ENCODE measurements around the gene AP1S1. TPM values are rescaled to one million over a fixed set of nuclear protein-coding genes. Genes with fewer than 3 reads are reported as not detected.

AP1S1 gene
- total and polyA plus RNA-seq, 2 of the 13 experiments (the other 11 are each of a cell fraction or from before 2014, with no cell fraction given), result 57.5 to 68.1 TPM

GRCh38 chr7:101165075-101165957 is 11.0 kb downstream of the AP1S1 start, which contains the start of gene VGF (continued):
- TF ChIP-seq ZGPAT (CRISPR knock-in tag; IDR thresholded peaks at IDR 0.05) (peak; percentile 95), SMARCC2 (IDR thresholded peaks at IDR 0.05) (no peak), ZMAT3 (CRISPR knock-in tag; conservative IDR thresholded peaks at IDR 0.05) (peak; percentile 99), ZNF775 (CRISPR knock-in tag; IDR thresholded peaks at IDR 0.05; ENCODE audit: borderline replicate concordance) (no peak), ZNF282 (IDR thresholded peaks at IDR 0.05; ENCODE audit: partially characterized antibody) (no peak), RFXAP (CRISPR knock-in tag; IDR thresholded peaks at IDR 0.05; ENCODE audit: borderline replicate concordance) (peak; percentile 93), NFYC (CRISPR knock-in tag; IDR thresholded peaks at IDR 0.05) (peak; percentile 70), PHF21A (CRISPR knock-in tag; IDR thresholded peaks at IDR 0.05) (peak; percentile 90), ZNF570 (CRISPR knock-in tag; IDR thresholded peaks at IDR 0.05; ENCODE audit: borderline replicate concordance) (no peak), ZNF101 (CRISPR knock-in tag; IDR thresholded peaks at IDR 0.05; ENCODE audit: borderline replicate concordance, low read depth) (peak; percentile 76; the same call in 1 of the 2 replicates), NCOA2 (CRISPR knock-in tag; IDR thresholded peaks at IDR 0.05) (peak; percentile 87), RCOR2 (CRISPR knock-in tag; IDR thresholded peaks at IDR 0.05) (0 out of 2 replicates have a peak, but pooled peaks have one; percentile 48), ZNF556 (CRISPR knock-in tag; IDR thresholded peaks at IDR 0.05; ENCODE audit: borderline replicate concordance) (0 out of 2 replicates have a peak, but pooled peaks have one; percentile 72), GTF3A (CRISPR knock-in tag; conservative IDR thresholded peaks at IDR 0.05) (no peak), NFIB (CRISPR knock-in tag; IDR thresholded peaks at IDR 0.05; ENCODE audit: borderline replicate concordance) (no peak), TRIM24 (CRISPR knock-in tag; IDR thresholded peaks at IDR 0.05) (no peak), DPF2 (CRISPR knock-in tag; IDR thresholded peaks at IDR 0.05; ENCODE audit: borderline replicate concordance, low read depth) (no peak), ZNF460 (CRISPR knock-in tag; IDR thresholded peaks at IDR 0.05; ENCODE audit: borderline replicate concordance) (no peak)
- TF ChIP-seq, protein P1, sequence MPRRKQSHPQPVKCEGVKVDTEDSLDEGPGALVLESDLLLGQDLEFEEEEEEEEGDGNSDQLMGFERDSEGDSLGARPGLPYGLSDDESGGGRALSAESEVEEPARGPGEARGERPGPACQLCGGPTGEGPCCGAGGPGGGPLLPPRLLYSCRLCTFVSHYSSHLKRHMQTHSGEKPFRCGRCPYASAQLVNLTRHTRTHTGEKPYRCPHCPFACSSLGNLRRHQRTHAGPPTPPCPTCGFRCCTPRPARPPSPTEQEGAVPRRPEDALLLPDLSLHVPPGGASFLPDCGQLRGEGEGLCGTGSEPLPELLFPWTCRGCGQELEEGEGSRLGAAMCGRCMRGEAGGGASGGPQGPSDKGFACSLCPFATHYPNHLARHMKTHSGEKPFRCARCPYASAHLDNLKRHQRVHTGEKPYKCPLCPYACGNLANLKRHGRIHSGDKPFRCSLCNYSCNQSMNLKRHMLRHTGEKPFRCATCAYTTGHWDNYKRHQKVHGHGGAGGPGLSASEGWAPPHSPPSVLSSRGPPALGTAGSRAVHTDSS (CRISPR knock-in tag; conservative IDR thresholded peaks at IDR 0.05), result no peak
- TF ChIP-seq, protein P2, sequence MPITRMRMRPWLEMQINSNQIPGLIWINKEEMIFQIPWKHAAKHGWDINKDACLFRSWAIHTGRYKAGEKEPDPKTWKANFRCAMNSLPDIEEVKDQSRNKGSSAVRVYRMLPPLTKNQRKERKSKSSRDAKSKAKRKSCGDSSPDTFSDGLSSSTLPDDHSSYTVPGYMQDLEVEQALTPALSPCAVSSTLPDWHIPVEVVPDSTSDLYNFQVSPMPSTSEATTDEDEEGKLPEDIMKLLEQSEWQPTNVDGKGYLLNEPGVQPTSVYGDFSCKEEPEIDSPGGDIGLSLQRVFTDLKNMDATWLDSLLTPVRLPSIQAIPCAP (CRISPR knock-in tag; IDR thresholded peaks at IDR 0.05; ENCODE audit: low read depth), result 0 out of 2 replicates have a peak, but pooled peaks have one; percentile 54
- TF ChIP-seq, protein P3, sequence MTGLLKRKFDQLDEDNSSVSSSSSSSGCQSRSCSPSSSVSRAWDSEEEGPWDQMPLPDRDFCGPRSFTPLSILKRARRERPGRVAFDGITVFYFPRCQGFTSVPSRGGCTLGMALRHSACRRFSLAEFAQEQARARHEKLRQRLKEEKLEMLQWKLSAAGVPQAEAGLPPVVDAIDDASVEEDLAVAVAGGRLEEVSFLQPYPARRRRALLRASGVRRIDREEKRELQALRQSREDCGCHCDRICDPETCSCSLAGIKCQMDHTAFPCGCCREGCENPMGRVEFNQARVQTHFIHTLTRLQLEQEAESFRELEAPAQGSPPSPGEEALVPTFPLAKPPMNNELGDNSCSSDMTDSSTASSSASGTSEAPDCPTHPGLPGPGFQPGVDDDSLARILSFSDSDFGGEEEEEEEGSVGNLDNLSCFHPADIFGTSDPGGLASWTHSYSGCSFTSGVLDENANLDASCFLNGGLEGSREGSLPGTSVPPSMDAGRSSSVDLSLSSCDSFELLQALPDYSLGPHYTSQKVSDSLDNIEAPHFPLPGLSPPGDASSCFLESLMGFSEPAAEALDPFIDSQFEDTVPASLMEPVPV (CRISPR knock-in tag; IDR thresholded peaks at IDR 0.05), result peak; percentile 97
- TF ChIP-seq, protein P4, sequence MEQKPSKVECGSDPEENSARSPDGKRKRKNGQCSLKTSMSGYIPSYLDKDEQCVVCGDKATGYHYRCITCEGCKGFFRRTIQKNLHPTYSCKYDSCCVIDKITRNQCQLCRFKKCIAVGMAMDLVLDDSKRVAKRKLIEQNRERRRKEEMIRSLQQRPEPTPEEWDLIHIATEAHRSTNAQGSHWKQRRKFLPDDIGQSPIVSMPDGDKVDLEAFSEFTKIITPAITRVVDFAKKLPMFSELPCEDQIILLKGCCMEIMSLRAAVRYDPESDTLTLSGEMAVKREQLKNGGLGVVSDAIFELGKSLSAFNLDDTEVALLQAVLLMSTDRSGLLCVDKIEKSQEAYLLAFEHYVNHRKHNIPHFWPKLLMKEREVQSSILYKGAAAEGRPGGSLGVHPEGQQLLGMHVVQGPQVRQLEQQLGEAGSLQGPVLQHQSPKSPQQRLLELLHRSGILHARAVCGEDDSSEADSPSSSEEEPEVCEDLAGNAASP (CRISPR knock-in tag; IDR thresholded peaks at IDR 0.05; ENCODE audit: borderline replicate concordance), result peak; percentile 96

All from HepG2 (cell line).